Tibial artery (tissue), 4 donors: Measurements from ENCODE around the gene PRKG1.

Source experiments
- DNase-seq, 2 donors: peaks; one replicate each; pipeline ENCODE4 v3.0.0-alpha.2; 2019
- H3K27ac ChIP-seq, 2 donors: fragments of 200-600 bp; sonication (generic) in 1 of 2; 1 replicate in 1 of 2; 2 replicates in 1 of 2; pipeline ENCODE4 v1.5.1; 2018 to 2019; ENCODE audit warnings: mild to moderate bottlenecking in 1 of 2
- H3K27me3 ChIP-seq, 2 donors: fragments of 200-600 bp; sonication (generic) in 1 of 2; one replicate each; pipeline versions ENCODE4 v1.5.1 to v1.6.0; 2016 to 2019
- H3K36me3 ChIP-seq, 3 donors: fragments of 200-600 bp; sonication (generic) in 2 of 3; one replicate each; pipeline ENCODE4 v1.5.1; 2016 to 2019; ENCODE audit warnings: mild to moderate bottlenecking in 2 of 3
- H3K4me1 ChIP-seq, 4 donors: fragments of 200-600 bp; sonication (generic) in 2 of 4; 1 replicate in 3 of 4; 2 replicates in 1 of 4; pipeline ENCODE4 v1.5.1; 2016 to 2019
- H3K4me3 ChIP-seq, 2 donors: fragments of 200-600 bp; sonication (generic) in 1 of 2; 1 replicate in 1 of 2; 2 replicates in 1 of 2; pipeline ENCODE4 v1.5.1; 2018 to 2019; ENCODE audit warnings: mild to moderate bottlenecking in 2 of 2
- H3K9me3 ChIP-seq, 3 donors: fragments of 200-600 bp; sonication (generic) in 1 of 3; one replicate each; pipeline ENCODE4 v1.5.1; 2016 to 2019
- CTCF ChIP-seq, 2 experiments: fragments of 200-600 bp in 1 of 2; fragments of 450-650 bp in 1 of 2; IDR thresholded peaks; one replicate each; pipeline ENCODE4 v1.5.1; 2017 to 2019; ENCODE audit warnings: antibody characterized with exemption in 2 of 2, mild to moderate bottlenecking in 1 of 2, moderate library complexity in 1 of 2
- intact Hi-C: fragments of 100-400 bp; cut with DNase I; formaldehyde crosslinking; loops from one replicate; pipeline ENCODE4 v1.15.0; 2023; ENCODE audit warnings: low total_unique reads

PRKG1 gene

GRCh38 chr10:52019077-52019555 lies 944.8 kb downstream of the PRKG1 start:
- no peak overlapping the region for H3K4me3 ChIP-seq
- H3K27ac ChIP-seq = peak overlapping the region in 1 of 2 donors; percentile 32

GRCh38 chr10:52019656-52020055 lies 945.4 kb downstream of the PRKG1 start:
- no peak overlapping the region for H3K4me3 ChIP-seq
- H3K4me1 ChIP-seq = peaks cover 0 to 31% (median 4%) of the 10 kb centered on the region in 4 donors
- peaks cover 0 to 3% (median 0%) of the 10 kb centered on the region in 3 donors for H3K9me3 ChIP-seq
- no peak for TF ChIP-seq CTCF (IDR thresholded peaks at IDR 0.05)
- intact Hi-C loops = no loop called here
- H3K36me3 ChIP-seq = no peaks in the 10 kb centered on the region
- DNase-seq = no peak
- H3K27ac ChIP-seq = no peak overlapping the region
- H3K27me3 ChIP-seq = no peaks in the 10 kb centered on the region

More at GRCh38 chr10:52019077-52019555, 944.8 kb downstream of the PRKG1 start:
- no peak for TF ChIP-seq CTCF (IDR thresholded peaks at IDR 0.05)
- Histone ChIP-seq H3K9me3 (no peaks in the 10 kb centered on the region), H3K4me1 (peaks cover 0 to 31% (median 4%) of the 10 kb centered on the region in 4 donors), H3K36me3 (no peaks in the 10 kb centered on the region), H3K27me3 (no peaks in the 10 kb centered on the region)
- DNase-seq = no peak
- intact Hi-C loops = no loop called here

- H3K27me3 ChIP-seq = no peaks in the 10 kb centered on the region
- TF ChIP-seq CTCF (IDR thresholded peaks at IDR 0.05) = no peak
- H3K4me3 ChIP-seq = no peak overlapping the region
- intact Hi-C loops = no loop called here
- H3K4me1 ChIP-seq = peaks cover 0 to 31% (median 4%) of the 10 kb centered on the region in 4 donors
- no peak overlapping the region for H3K27ac ChIP-seq
- DNase-seq = no peak
- H3K9me3 ChIP-seq = peaks cover 0 to 3% (median 0%) of the 10 kb centered on the region in 3 donors
- H3K36me3 ChIP-seq = no peaks in the 10 kb centered on the region
Observed at GRCh38 chr10:52020173-52020572, 945.9 kb downstream of the PRKG1 start.

- Histone ChIP-seq H3K36me3 (no peaks in the 10 kb centered on the region), H3K4me3 (no peak overlapping the region), H3K9me3 (peaks cover 0 to 3% (median 0%) of the 10 kb centered on the region in 3 donors), H3K27ac (no peak overlapping the region), H3K27me3 (no peaks in the 10 kb centered on the region), H3K4me1 (peaks cover 0 to 31% (median 4%) of the 10 kb centered on the region in 4 donors)
- DNase-seq = no peak
- TF ChIP-seq CTCF (IDR thresholded peaks at IDR 0.05) = no peak
- intact Hi-C loops = no loop called here
Observed at GRCh38 chr10:52020702-52021101, 946.4 kb downstream of the PRKG1 start.

- intact Hi-C loops = no loop called here
- Histone ChIP-seq H3K9me3 (peaks cover 0 to 3% (median 0%) of the 10 kb centered on the region in 3 donors), H3K4me1 (peaks cover 0 to 31% (median 3%) of the 10 kb centered on the region in 4 donors), H3K27ac (no peak overlapping the region), H3K36me3 (no peaks in the 10 kb centered on the region), H3K4me3 (no peak overlapping the region), H3K27me3 (no peaks in the 10 kb centered on the region)
- no peak for TF ChIP-seq CTCF (IDR thresholded peaks at IDR 0.05)
- no peak for DNase-seq
Observed at GRCh38 chr10:52027055-52027705, 952.9 kb downstream of the PRKG1 start.
